Osteoblast (primary cell): ENCODE data around the gene DBH. TPM values are rescaled to one million over a fixed set of nuclear protein-coding genes. Genes with fewer than 3 reads are reported as not detected.

Experiments used
- DNase-seq: peaks from one replicate; pipeline ENCODE4 v3.0.0; 2011; ENCODE audit warnings: low spot score, mixed read lengths; ENCODE audit not compliant: insufficient read length; ENCODE audit errors: missing footprints
- H2AFZ ChIP-seq: 2 replicates; pipeline ENCODE4 v1.6.0; 2011; ENCODE audit warnings: mild to moderate bottlenecking, low read length
- H3K27ac ChIP-seq: 2 replicates; pipeline ENCODE4 v1.5.1; 2011; ENCODE audit warnings: mild to moderate bottlenecking, low read depth, low read length, moderate library complexity
- H3K27me3 ChIP-seq: 2 replicates; pipeline ENCODE4 v1.6.0; 2012; ENCODE audit warnings: mild to moderate bottlenecking, control low read depth, inconsistent platforms, low read length, moderate library complexity; ENCODE audit not compliant: insufficient read depth
- H3K36me3 ChIP-seq: 2 replicates; pipeline ENCODE4 v1.5.1; 2011; ENCODE audit warnings: mild to moderate bottlenecking, low read length, control low read depth, moderate library complexity; ENCODE audit not compliant: insufficient read depth
- H3K4me1 ChIP-seq: 2 replicates; pipeline ENCODE4 v1.5.1; 2011; ENCODE audit warnings: mild to moderate bottlenecking, low read length, control low read depth, moderate library complexity; ENCODE audit not compliant: insufficient read depth
- H3K4me2 ChIP-seq: 2 replicates; pipeline ENCODE4 v1.6.0; 2011; ENCODE audit warnings: mild to moderate bottlenecking, low read length; ENCODE audit not compliant: insufficient read depth
- H3K4me3 ChIP-seq: fragments of 200-600 bp; sonication (generic); 3 replicates; pipeline ENCODE4 v1.5.1; 2012; ENCODE audit warnings: mild to moderate bottlenecking, low read length, inconsistent platforms; ENCODE audit not compliant: insufficient read depth
- H3K79me2 ChIP-seq: 2 replicates; pipeline ENCODE4 v1.6.0; 2012; ENCODE audit warnings: mild to moderate bottlenecking, low read length, control low read depth, inconsistent platforms; ENCODE audit not compliant: insufficient read depth
- H3K9me3 ChIP-seq: 2 replicates; pipeline ENCODE4 v1.5.1; 2011; ENCODE audit warnings: low read depth, low read length, control low read depth
- H4K20me1 ChIP-seq: 2 replicates; pipeline ENCODE4 v1.6.0; 2012; ENCODE audit warnings: mild to moderate bottlenecking, low read length, control low read depth; ENCODE audit not compliant: insufficient read depth
- total RNA-seq: library from RNA; depleted of rRNA; stranded (reverse); fragments of >200 nt; gene quantifications from 2 replicates; pipeline ENCODE4 v1.2.3, GENCODE V29; 2012
- TF ChIP-seq, protein P1 (sequence below): IDR thresholded peaks from 2 replicates; pipeline ENCODE4 v1.5.1; 2011; ENCODE audit warnings: mild to moderate bottlenecking, low read depth, low read length, moderate library complexity; ENCODE audit errors: extremely low read depth

The DBH gene
- total RNA-seq, 1 donor: not detected

DNA sequence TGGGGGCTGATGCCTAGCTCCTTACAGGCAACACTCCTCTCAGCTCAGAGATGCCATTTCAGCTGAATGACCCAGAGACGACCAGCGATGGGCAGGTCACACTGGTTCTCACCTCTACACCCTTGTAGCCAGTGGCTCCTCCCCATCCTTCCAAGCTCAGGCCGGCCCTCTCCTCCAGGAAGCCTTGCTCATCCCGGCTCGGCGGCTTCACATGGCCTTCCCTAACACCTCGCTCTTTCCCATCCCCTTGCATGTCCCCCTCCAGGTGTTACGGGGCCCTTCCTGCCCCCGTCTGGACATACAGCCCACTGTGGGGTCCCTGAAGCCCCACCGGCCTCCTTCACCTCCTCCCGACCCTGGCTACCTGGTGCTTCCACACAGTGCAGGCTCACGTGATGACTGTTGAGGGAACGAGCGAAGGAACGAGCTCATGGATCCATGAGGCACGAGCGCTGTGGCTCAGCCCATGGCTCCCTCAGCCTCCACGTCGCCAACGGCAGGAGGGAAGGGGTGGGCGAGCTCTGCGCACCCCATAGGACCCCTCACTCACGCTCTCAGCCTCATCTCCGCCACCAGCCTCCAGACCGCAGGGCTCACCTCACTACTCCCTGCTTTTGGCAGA, 56.3 kb downstream of the DBH start:
- H3K4me1 ChIP-seq: peaks cover 11% of the 10 kb centered on the region
- H3K4me3 ChIP-seq: no peak overlapping the region
- no peak for DNase-seq
- H4K20me1 ChIP-seq: no peaks in the 10 kb centered on the region
- H2AFZ ChIP-seq: no peak overlapping the region
- no peaks in the 10 kb centered on the region for H3K79me2 ChIP-seq
- no peak overlapping the region for H3K27ac ChIP-seq
- H3K9me3 ChIP-seq: no peaks in the 10 kb centered on the region
- no peak overlapping the region for H3K4me2 ChIP-seq
- no peaks in the 10 kb centered on the region for H3K36me3 ChIP-seq
- TF ChIP-seq, protein P1, sequence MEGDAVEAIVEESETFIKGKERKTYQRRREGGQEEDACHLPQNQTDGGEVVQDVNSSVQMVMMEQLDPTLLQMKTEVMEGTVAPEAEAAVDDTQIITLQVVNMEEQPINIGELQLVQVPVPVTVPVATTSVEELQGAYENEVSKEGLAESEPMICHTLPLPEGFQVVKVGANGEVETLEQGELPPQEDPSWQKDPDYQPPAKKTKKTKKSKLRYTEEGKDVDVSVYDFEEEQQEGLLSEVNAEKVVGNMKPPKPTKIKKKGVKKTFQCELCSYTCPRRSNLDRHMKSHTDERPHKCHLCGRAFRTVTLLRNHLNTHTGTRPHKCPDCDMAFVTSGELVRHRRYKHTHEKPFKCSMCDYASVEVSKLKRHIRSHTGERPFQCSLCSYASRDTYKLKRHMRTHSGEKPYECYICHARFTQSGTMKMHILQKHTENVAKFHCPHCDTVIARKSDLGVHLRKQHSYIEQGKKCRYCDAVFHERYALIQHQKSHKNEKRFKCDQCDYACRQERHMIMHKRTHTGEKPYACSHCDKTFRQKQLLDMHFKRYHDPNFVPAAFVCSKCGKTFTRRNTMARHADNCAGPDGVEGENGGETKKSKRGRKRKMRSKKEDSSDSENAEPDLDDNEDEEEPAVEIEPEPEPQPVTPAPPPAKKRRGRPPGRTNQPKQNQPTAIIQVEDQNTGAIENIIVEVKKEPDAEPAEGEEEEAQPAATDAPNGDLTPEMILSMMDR: no peak
- no peaks in the 10 kb centered on the region for H3K27me3 ChIP-seq

DNA sequence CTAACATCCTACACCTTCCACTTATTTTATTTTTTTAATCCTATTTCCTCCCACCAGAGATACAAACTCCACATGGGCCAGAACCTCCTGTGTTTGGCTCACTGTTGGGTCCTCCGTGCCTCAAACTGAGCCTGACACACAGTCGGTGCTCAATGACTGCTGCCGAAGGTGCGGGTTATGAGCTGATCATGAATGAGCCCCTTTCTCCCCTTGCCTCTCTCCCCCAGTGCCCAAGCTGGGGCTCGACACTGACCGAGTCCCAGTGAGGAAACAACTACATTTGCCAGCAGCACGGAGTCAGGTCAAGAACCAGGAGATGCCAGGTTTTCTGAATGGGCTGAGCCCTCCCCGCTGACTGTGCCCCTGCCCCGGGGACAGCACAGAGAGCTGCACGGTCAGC, 57.0 kb downstream of the DBH start:
- TF ChIP-seq, protein P1: no peak
- Histone ChIP-seq H3K4me3 (no peak overlapping the region), H3K9me3 (no peaks in the 10 kb centered on the region), H4K20me1 (no peaks in the 10 kb centered on the region), H3K36me3 (no peaks in the 10 kb centered on the region), H3K27ac (no peak overlapping the region), H3K4me1 (peaks cover 11% of the 10 kb centered on the region), H3K4me2 (no peak overlapping the region), H3K27me3 (no peaks in the 10 kb centered on the region), H3K79me2 (no peaks in the 10 kb centered on the region), H2AFZ (no peak overlapping the region)
- DNase-seq: no peak

DNA sequence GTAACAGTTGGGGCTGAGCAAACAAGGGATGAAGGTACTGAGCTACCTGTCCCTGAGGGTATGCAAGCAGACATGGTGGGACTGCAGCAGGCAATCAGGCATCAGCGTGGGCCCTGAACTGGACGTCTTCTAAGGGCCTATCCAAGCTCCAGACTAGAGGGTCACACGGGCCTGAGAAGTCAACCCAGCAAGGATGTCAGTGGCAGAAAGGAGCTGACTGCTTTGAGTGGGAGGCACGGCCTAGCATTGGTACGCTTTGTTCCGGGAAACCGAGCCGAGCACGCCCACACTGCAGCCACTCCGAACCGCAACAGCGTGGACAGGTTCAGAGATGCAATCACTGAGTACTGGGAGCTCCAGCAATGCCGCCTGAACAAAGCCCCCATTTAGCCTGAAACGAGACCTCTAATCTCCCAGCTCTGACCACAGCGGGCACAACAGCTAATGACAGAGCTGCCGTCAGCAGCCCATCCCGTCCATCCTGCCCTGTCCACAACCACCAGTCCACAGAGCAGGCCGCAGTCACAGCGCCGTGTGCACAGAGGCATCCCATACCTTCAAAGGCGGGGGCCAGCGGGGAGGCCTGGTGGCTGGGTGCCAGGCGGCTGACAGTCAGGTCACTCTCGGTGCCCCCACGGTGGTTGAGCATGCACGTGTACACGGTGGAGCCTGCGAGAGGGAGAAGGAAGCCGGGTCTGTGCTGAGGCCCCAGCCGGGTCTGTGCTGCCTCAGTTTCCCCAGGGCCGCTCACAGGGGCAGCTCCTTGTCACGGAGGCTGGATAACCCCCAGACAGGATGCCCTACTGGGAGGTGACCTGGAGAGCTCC, 57.8 kb downstream of the DBH start:
- Histone ChIP-seq H3K27ac (no peak overlapping the region), H3K36me3 (no peaks in the 10 kb centered on the region), H3K9me3 (no peaks in the 10 kb centered on the region), H3K4me2 (no peak overlapping the region), H2AFZ (no peak overlapping the region), H3K4me3 (no peak overlapping the region), H3K27me3 (no peaks in the 10 kb centered on the region), H3K79me2 (no peaks in the 10 kb centered on the region), H4K20me1 (no peaks in the 10 kb centered on the region), H3K4me1 (peaks cover 11% of the 10 kb centered on the region)
- no peak for DNase-seq
- TF ChIP-seq, protein P1: no peak

DNA sequence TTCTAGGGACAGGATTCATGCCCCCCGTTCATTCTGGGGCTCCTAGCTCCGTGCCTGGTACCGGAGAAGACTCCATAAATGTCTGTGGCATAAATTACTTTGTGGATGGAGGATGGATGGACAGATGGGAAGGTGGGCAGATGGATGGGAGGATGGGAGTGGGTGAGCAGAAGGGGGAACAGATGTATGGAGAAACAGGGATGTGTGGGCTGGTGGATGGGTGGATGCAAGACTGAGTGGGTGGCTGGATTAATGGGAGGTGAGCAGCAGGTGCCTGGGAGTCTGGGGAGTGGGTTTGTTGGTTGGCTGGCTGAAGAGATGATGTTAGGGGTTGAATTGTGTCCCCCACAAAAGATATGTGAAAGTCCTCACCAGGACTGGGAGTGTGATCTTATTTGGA, 58.5 kb downstream of the DBH start:
- no peak overlapping the region for H3K4me3 ChIP-seq
- H2AFZ ChIP-seq: no peak overlapping the region
- no peak overlapping the region for H3K4me2 ChIP-seq
- peaks cover 11% of the 10 kb centered on the region for H3K4me1 ChIP-seq
- no peaks in the 10 kb centered on the region for H3K79me2 ChIP-seq
- DNase-seq: peak; percentile 18
- H4K20me1 ChIP-seq: no peaks in the 10 kb centered on the region
- H3K27me3 ChIP-seq: no peaks in the 10 kb centered on the region
- H3K9me3 ChIP-seq: no peaks in the 10 kb centered on the region
- no peaks in the 10 kb centered on the region for H3K36me3 ChIP-seq
- H3K27ac ChIP-seq: no peak overlapping the region
- TF ChIP-seq, protein P1: no peak
